Parathyroid adenoma (tissue), 2 donors: Measurements from ENCODE around the gene SNTB2.

ENCODE experiments used
- H2AFZ ChIP-seq: fragments of 300-600 bp; sonication (generic); one replicate; pipeline ENCODE4 v1.7.0; 2017; ENCODE audit warnings: antibody characterized with exemption, mild to moderate bottlenecking
- H3K27ac ChIP-seq: fragments of 300-600 bp; sonication (generic); one replicate; pipeline ENCODE4 v1.7.0; 2017
- H3K27me3 ChIP-seq: fragments of 300-600 bp; sonication (generic); one replicate; pipeline ENCODE4 v1.7.0; 2017; ENCODE audit warnings: low read length; ENCODE audit not compliant: control insufficient read depth, insufficient read depth
- H3K36me3 ChIP-seq: fragments of 300-600 bp; sonication (generic); one replicate; pipeline ENCODE4 v1.7.0; 2017; ENCODE audit warnings: low read length; ENCODE audit not compliant: control insufficient read depth, insufficient read depth
- H3K4me1 ChIP-seq: fragments of 300-600 bp; sonication (generic); one replicate; pipeline ENCODE4 v1.7.0; 2017; ENCODE audit warnings: control low read depth
- H3K4me2 ChIP-seq: fragments of 300-600 bp; sonication (generic); one replicate; pipeline ENCODE4 v1.7.0; 2017; ENCODE audit warnings: low read length
- H3K4me3 ChIP-seq: fragments of 300-600 bp; sonication (generic); one replicate; pipeline ENCODE4 v1.7.0; 2017; ENCODE audit warnings: low read depth, low read length
- H3K79me2 ChIP-seq: fragments of 300-600 bp; sonication (generic); one replicate; pipeline ENCODE4 v1.7.0; 2017; ENCODE audit warnings: control low read depth
- H3K9ac ChIP-seq: fragments of 300-600 bp; sonication (generic); one replicate; pipeline ENCODE4 v1.7.0; 2017; ENCODE audit warnings: mild to moderate bottlenecking
- H3K9me3 ChIP-seq: fragments of 300-600 bp; sonication (generic); one replicate; pipeline ENCODE4 v1.7.0; 2017; ENCODE audit warnings: low read length; ENCODE audit not compliant: control insufficient read depth
- CTCF ChIP-seq: fragments of 300-600 bp; sonication (generic); IDR thresholded peaks from one replicate; pipeline ENCODE4 v1.7.0; 2017; ENCODE audit warnings: antibody characterized with exemption, mild to moderate bottlenecking
- donor health status: primary hyperparathyroidism.

The SNTB2 gene

GRCh38 chr16:69188236-69188549 is 1.2 kb downstream of the SNTB2 start:
- H3K79me2 ChIP-seq = peaks cover 20% of the 10 kb centered on the region
- H3K4me2 ChIP-seq = peak overlapping the region; percentile 81
- H3K9me3 ChIP-seq = no peaks in the 10 kb centered on the region
- peak overlapping the region; percentile 16 for H3K9ac ChIP-seq
- peak overlapping the region; percentile 93 for H3K27ac ChIP-seq
- H2AFZ ChIP-seq = peak overlapping the region; percentile 63
- no peaks in the 10 kb centered on the region for H3K27me3 ChIP-seq
- no peak for TF ChIP-seq CTCF
- H3K4me1 ChIP-seq = peaks cover 19% of the 10 kb centered on the region
- peak overlapping the region; percentile 73 for H3K4me3 ChIP-seq
- no peaks in the 10 kb centered on the region for H3K36me3 ChIP-seq

DNA sequence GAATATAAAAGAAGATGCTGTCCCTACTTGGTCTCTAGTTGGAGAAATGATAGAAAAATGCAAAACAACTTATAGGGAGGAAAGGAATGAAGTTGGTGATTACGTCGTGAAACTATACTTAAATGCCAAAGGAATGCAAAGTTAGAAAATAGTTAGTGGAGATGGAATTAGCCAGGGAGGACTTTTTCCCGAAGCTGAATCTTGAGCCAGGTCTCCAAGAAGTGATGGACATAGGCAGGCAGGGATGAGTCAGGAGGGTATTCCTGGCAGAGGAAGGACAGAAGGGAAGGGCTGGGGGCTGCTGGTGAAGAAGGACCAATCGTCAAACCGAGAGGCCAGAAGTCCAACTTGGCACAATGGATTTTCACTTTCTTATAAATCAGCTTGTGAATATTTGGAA is 1.8 kb downstream of the SNTB2 start:
- peak overlapping the region; percentile 73 for H3K4me3 ChIP-seq
- no peak overlapping the region for H3K9ac ChIP-seq
- no peak overlapping the region for H2AFZ ChIP-seq

GRCh38 chr16:69190046-69190588 is 3.2 kb downstream of the SNTB2 start:
- peaks cover 20% of the 10 kb centered on the region for H3K79me2 ChIP-seq
- peak overlapping the region; percentile 8 for H3K4me2 ChIP-seq
- no peak overlapping the region for H2AFZ ChIP-seq
- H3K9me3 ChIP-seq = no peaks in the 10 kb centered on the region
- H3K9ac ChIP-seq = no peak overlapping the region
- peaks cover 19% of the 10 kb centered on the region for H3K4me1 ChIP-seq
- H3K27me3 ChIP-seq = no peaks in the 10 kb centered on the region
- H3K4me3 ChIP-seq = no peak overlapping the region
- H3K27ac ChIP-seq = peak overlapping the region; percentile 93
- no peak for TF ChIP-seq CTCF
- no peaks in the 10 kb centered on the region for H3K36me3 ChIP-seq

More for the DNA sequence above, 1.8 kb downstream of the SNTB2 start:
- H3K27me3 ChIP-seq = no peaks in the 10 kb centered on the region
- no peaks in the 10 kb centered on the region for H3K36me3 ChIP-seq
- H3K79me2 ChIP-seq = peaks cover 20% of the 10 kb centered on the region
- peak overlapping the region; percentile 81 for H3K4me2 ChIP-seq
- H3K27ac ChIP-seq = peak overlapping the region; percentile 93
- no peak for TF ChIP-seq CTCF
- peaks cover 19% of the 10 kb centered on the region for H3K4me1 ChIP-seq
- no peaks in the 10 kb centered on the region for H3K9me3 ChIP-seq

- peak overlapping the region; percentile 7 for H3K27ac ChIP-seq
- H3K79me2 ChIP-seq = peaks cover 22% of the 10 kb centered on the region
- H3K9ac ChIP-seq = no peak overlapping the region
- no peaks in the 10 kb centered on the region for H3K27me3 ChIP-seq
- TF ChIP-seq CTCF = no peak
- peaks cover 21% of the 10 kb centered on the region for H3K4me1 ChIP-seq
- H3K9me3 ChIP-seq = no peaks in the 10 kb centered on the region
- no peak overlapping the region for H2AFZ ChIP-seq
- no peak overlapping the region for H3K4me3 ChIP-seq
- peak overlapping the region; percentile 8 for H3K4me2 ChIP-seq
- H3K36me3 ChIP-seq = no peaks in the 10 kb centered on the region
Observed at GRCh38 chr16:69190598-69190997, 3.6 kb downstream of the SNTB2 start.

DNA sequence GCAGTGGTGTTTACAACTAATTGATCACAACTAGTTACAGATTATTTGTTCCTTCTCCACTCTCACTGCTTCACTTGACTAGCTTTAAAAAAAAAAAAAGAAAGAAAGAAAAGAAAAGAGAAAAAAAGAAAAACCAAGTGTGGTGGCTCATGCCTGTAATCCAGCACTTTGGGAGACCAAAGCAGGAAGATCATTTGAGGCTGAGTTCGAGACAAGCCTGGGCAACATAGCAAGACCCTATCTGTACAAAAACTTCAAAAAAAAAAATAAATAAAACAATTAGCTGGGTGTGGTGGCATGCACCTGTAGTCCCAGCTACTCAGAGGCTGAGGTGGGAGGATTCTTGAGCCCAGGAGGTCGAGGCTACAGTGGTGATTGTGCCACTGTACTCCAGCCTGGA is 4.2 kb downstream of the SNTB2 start:
- TF ChIP-seq CTCF = no peak
- Histone ChIP-seq H3K9ac (no peak overlapping the region), H3K27ac (no peak overlapping the region), H2AFZ (no peak overlapping the region), H3K27me3 (no peaks in the 10 kb centered on the region), H3K4me3 (no peak overlapping the region), H3K4me1 (peaks cover 22% of the 10 kb centered on the region), H3K9me3 (no peaks in the 10 kb centered on the region), H3K4me2 (no peak overlapping the region), H3K79me2 (peaks cover 26% of the 10 kb centered on the region), H3K36me3 (no peaks in the 10 kb centered on the region)
